ENCODE data around the gene ATP8A2.

ATP8A2 gene

DNA sequence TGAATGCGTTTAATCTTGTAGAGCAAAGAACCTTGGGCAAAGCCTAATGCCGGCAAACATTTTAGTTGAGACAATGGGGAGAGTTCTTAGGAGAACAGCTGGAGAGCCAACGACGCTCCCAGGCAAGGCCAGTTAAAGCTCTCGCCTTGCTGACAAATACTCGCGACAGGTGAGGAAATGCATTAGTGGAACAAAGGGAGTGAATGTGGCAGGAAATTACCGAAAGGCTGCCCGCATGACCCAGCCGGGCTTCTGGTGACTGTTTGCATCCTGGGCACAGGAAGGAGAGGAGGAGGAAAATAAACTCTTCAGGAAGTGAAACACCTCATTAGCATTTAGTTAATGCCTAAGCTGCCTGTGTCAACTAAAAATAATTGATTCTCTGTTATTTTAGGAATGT, 605.4 kb downstream of the ATP8A2 start:
- Histone ChIP-seq H2AFZ (ENCODE audit: low read depth, low read length) (no peak overlapping the region), H4K91ac (ENCODE audit: low read length) (no peak overlapping the region), H3K36me3 (ENCODE audit: control insufficient read depth in 1 of 2, insufficient read depth in 2 of 2, low read depth in 1 of 2, low read length in 2 of 2) (peaks cover 0 to 5% of the 10 kb centered on the region in 2 experiments), H2AK5ac (ENCODE audit: low read length, severe bottlenecking) (no peak overlapping the region), H3K23ac (ENCODE audit: low read length in 2 of 2) (no peak overlapping the region), H3K9me3 (ENCODE audit: control insufficient read depth, low read length) (no peaks in the 10 kb centered on the region), H2BK12ac (ENCODE audit: low read length in 2 of 2) (no peak overlapping the region), H3K79me1 (replicated peaks; ENCODE audit: low read length, poor library complexity, severe bottlenecking) (no peaks in the 10 kb centered on the region), H3K4ac (ENCODE audit: low read depth in 1 of 2, low read length in 2 of 2) (no peak overlapping the region), H2BK120ac (ENCODE audit: low read depth, low read length) (no peak overlapping the region), H3K27ac (ENCODE audit: low read length, poor library complexity, severe bottlenecking) (no peak overlapping the region), H3K14ac (ENCODE audit: low read length in 2 of 2) (no peak overlapping the region), H2BK15ac (ENCODE audit: low read depth, poor library complexity, severe bottlenecking) (no peak overlapping the region), H3K4me2 (ENCODE audit: low read length, poor library complexity, severe bottlenecking) (no peak overlapping the region), H2BK5ac (ENCODE audit: low read depth, low read length, poor library complexity, severe bottlenecking) (no peak overlapping the region), H3K4me3 (ENCODE audit: insufficient read depth in 1 of 2, low read depth in 1 of 2, low read length in 2 of 2) (no peak overlapping the region), H3K9ac (ENCODE audit: low read length) (no peak overlapping the region), H4K8ac (ENCODE audit: low read length) (peak overlapping the region; percentile 62), H3K4me1 (ENCODE audit: control insufficient read depth, insufficient read depth, low read depth, low read length) (peaks cover 12% of the 10 kb centered on the region), H3K18ac (ENCODE audit: low read depth in 1 of 2, low read length in 2 of 2) (no peak overlapping the region), H3K27me3 (ENCODE audit: control insufficient read depth in 1 of 2, insufficient read depth in 1 of 2, low read length in 2 of 2) (peaks cover 0 to 19% of the 10 kb centered on the region in 2 experiments)
- DNase-seq = no peak
- 18% methylated on average over 10 of the region's 10 CpGs for WGBS

GRCh38 chr13:25977671-25978070, 605.9 kb downstream of the ATP8A2 start:
- Histone ChIP-seq H4K91ac (ENCODE audit: low read length) (no peak overlapping the region), H2BK15ac (ENCODE audit: low read depth, poor library complexity, severe bottlenecking) (no peak overlapping the region), H4K8ac (ENCODE audit: low read length) (no peak overlapping the region), H3K4me3 (ENCODE audit: insufficient read depth in 1 of 2, low read depth in 1 of 2, low read length in 2 of 2) (no peak overlapping the region), H3K27me3 (ENCODE audit: control insufficient read depth in 1 of 2, insufficient read depth in 1 of 2, low read length in 2 of 2) (peaks cover 0 to 14% of the 10 kb centered on the region in 2 experiments), H3K27ac (ENCODE audit: low read length, poor library complexity, severe bottlenecking) (no peak overlapping the region), H3K36me3 (ENCODE audit: control insufficient read depth in 1 of 2, insufficient read depth in 2 of 2, low read depth in 1 of 2, low read length in 2 of 2) (peaks cover 0 to 5% of the 10 kb centered on the region in 2 experiments), H3K9me3 (ENCODE audit: control insufficient read depth, low read length) (no peaks in the 10 kb centered on the region), H2BK12ac (ENCODE audit: low read length in 2 of 2) (no peak overlapping the region), H3K4me2 (ENCODE audit: low read length, poor library complexity, severe bottlenecking) (no peak overlapping the region), H2BK5ac (ENCODE audit: low read depth, low read length, poor library complexity, severe bottlenecking) (no peak overlapping the region), H3K4ac (ENCODE audit: low read depth in 1 of 2, low read length in 2 of 2) (no peak overlapping the region), H2AFZ (ENCODE audit: low read depth, low read length) (no peak overlapping the region), H2BK120ac (ENCODE audit: low read depth, low read length) (no peak overlapping the region), H2AK5ac (ENCODE audit: low read length, severe bottlenecking) (no peak overlapping the region), H3K79me1 (replicated peaks; ENCODE audit: low read length, poor library complexity, severe bottlenecking) (no peaks in the 10 kb centered on the region), H3K18ac (ENCODE audit: low read depth in 1 of 2, low read length in 2 of 2) (no peak overlapping the region), H3K14ac (ENCODE audit: low read length in 2 of 2) (no peak overlapping the region), H3K23ac (ENCODE audit: low read length in 2 of 2) (no peak overlapping the region), H3K4me1 (ENCODE audit: control insufficient read depth, insufficient read depth, low read depth, low read length) (peaks cover 13% of the 10 kb centered on the region), H3K9ac (ENCODE audit: low read length) (no peak overlapping the region)
- DNase-seq = no peak
- 62% methylated on average over 4 of the region's 4 CpGs for WGBS

- Histone ChIP-seq H3K4me1 (ENCODE audit: control insufficient read depth, insufficient read depth, low read depth, low read length) (peaks cover 10% of the 10 kb centered on the region), H2BK120ac (ENCODE audit: low read depth, low read length) (no peak overlapping the region), H2AFZ (ENCODE audit: low read depth, low read length) (no peak overlapping the region), H2AK5ac (ENCODE audit: low read length, severe bottlenecking) (no peak overlapping the region), H2BK15ac (ENCODE audit: low read depth, poor library complexity, severe bottlenecking) (no peak overlapping the region), H3K14ac (ENCODE audit: low read length in 2 of 2) (no peak overlapping the region), H3K36me3 (ENCODE audit: control insufficient read depth in 1 of 2, insufficient read depth in 2 of 2, low read depth in 1 of 2, low read length in 2 of 2) (peaks cover 0 to 5% of the 10 kb centered on the region in 2 experiments), H3K9me3 (ENCODE audit: control insufficient read depth, low read length) (no peaks in the 10 kb centered on the region), H3K9ac (ENCODE audit: low read length) (no peak overlapping the region), H3K27ac (ENCODE audit: low read length, poor library complexity, severe bottlenecking) (no peak overlapping the region), H3K27me3 (ENCODE audit: control insufficient read depth in 1 of 2, insufficient read depth in 1 of 2, low read length in 2 of 2) (peaks cover 0 to 7% of the 10 kb centered on the region in 2 experiments), H3K4me3 (ENCODE audit: insufficient read depth in 1 of 2, low read depth in 1 of 2, low read length in 2 of 2) (no peak overlapping the region), H3K4me2 (ENCODE audit: low read length, poor library complexity, severe bottlenecking) (no peak overlapping the region), H4K91ac (ENCODE audit: low read length) (no peak overlapping the region), H3K18ac (ENCODE audit: low read depth in 1 of 2, low read length in 2 of 2) (no peak overlapping the region), H4K8ac (ENCODE audit: low read length) (no peak overlapping the region), H2BK5ac (ENCODE audit: low read depth, low read length, poor library complexity, severe bottlenecking) (no peak overlapping the region), H3K4ac (ENCODE audit: low read depth in 1 of 2, low read length in 2 of 2) (no peak overlapping the region), H3K23ac (ENCODE audit: low read length in 2 of 2) (no peak overlapping the region), H3K79me1 (replicated peaks; ENCODE audit: low read length, poor library complexity, severe bottlenecking) (no peaks in the 10 kb centered on the region), H2BK12ac (ENCODE audit: low read length in 2 of 2) (no peak overlapping the region)
- DNase-seq = peak; percentile 23
- WGBS = 87% methylated on average over 2 of the region's 2 CpGs
Measured at GRCh38 chr13:25978961-25979360, 607.2 kb downstream of the ATP8A2 start.

GRCh38 chr13:25979371-25979770, 607.6 kb downstream of the ATP8A2 start:
- H2BK12ac ChIP-seq (ENCODE audit: low read length in 2 of 2) = no peak overlapping the region
- H2BK15ac ChIP-seq (ENCODE audit: low read depth, poor library complexity, severe bottlenecking) = no peak overlapping the region
- H3K9ac ChIP-seq (ENCODE audit: low read length) = no peak overlapping the region
- no peak overlapping the region for H3K18ac ChIP-seq (ENCODE audit: low read depth in 1 of 2, low read length in 2 of 2)
- no peak overlapping the region for H4K8ac ChIP-seq (ENCODE audit: low read length)
- no peak overlapping the region for H3K23ac ChIP-seq (ENCODE audit: low read length in 2 of 2)
- H3K4me1 ChIP-seq (ENCODE audit: control insufficient read depth, insufficient read depth, low read depth, low read length) = peaks cover 10% of the 10 kb centered on the region
- peaks cover 0 to 5% of the 10 kb centered on the region in 2 experiments for H3K36me3 ChIP-seq (ENCODE audit: control insufficient read depth in 1 of 2, insufficient read depth in 2 of 2, low read depth in 1 of 2, low read length in 2 of 2)
- H3K9me3 ChIP-seq (ENCODE audit: control insufficient read depth, low read length) = no peaks in the 10 kb centered on the region
- H4K91ac ChIP-seq (ENCODE audit: low read length) = no peak overlapping the region
- peaks cover 0 to 7% of the 10 kb centered on the region in 2 experiments for H3K27me3 ChIP-seq (ENCODE audit: control insufficient read depth in 1 of 2, insufficient read depth in 1 of 2, low read length in 2 of 2)
- no peak overlapping the region for H2AFZ ChIP-seq (ENCODE audit: low read depth, low read length)
- DNase-seq = no peak
- H3K4me3 ChIP-seq (ENCODE audit: insufficient read depth in 1 of 2, low read depth in 1 of 2, low read length in 2 of 2) = no peak overlapping the region
- H2AK5ac ChIP-seq (ENCODE audit: low read length, severe bottlenecking) = peak overlapping the region; percentile 58
- no peak overlapping the region for H3K14ac ChIP-seq (ENCODE audit: low read length in 2 of 2)
- no peak overlapping the region for H3K4ac ChIP-seq (ENCODE audit: low read depth in 1 of 2, low read length in 2 of 2)
- no peak overlapping the region for H2BK5ac ChIP-seq (ENCODE audit: low read depth, low read length, poor library complexity, severe bottlenecking)
- H3K27ac ChIP-seq (ENCODE audit: low read length, poor library complexity, severe bottlenecking) = no peak overlapping the region
- no peak overlapping the region for H2BK120ac ChIP-seq (ENCODE audit: low read depth, low read length)
- no peak overlapping the region for H3K4me2 ChIP-seq (ENCODE audit: low read length, poor library complexity, severe bottlenecking)
- H3K79me1 ChIP-seq (replicated peaks; ENCODE audit: low read length, poor library complexity, severe bottlenecking) = no peaks in the 10 kb centered on the region
- WGBS = 88% methylated on average over 6 of the region's 6 CpGs
